Measurements from ENCODE around the gene GLRX.

GRCh38 chr5:95832664-95833063 is 10.1 kb upstream of the GLRX start:
- no peak for TF ChIP-seq ZBTB43 (CRISPR knock-in tag; conservative IDR thresholded peaks at IDR 0.05)
- TF ChIP-seq RNF219 (CRISPR knock-in tag; IDR thresholded peaks at IDR 0.05), result no peak
- TF ChIP-seq ATF2 (CRISPR knock-in tag; IDR thresholded peaks at IDR 0.05), result no peak
- TF ChIP-seq ELK4 (CRISPR knock-in tag; IDR thresholded peaks at IDR 0.05; ENCODE audit: borderline replicate concordance), result no peak
- TF ChIP-seq ZNF644 (CRISPR knock-in tag; IDR thresholded peaks at IDR 0.05; ENCODE audit: low read depth), result no peak
- no peak for TF ChIP-seq MXI1 (IDR thresholded peaks at IDR 0.05; ENCODE audit: borderline replicate concordance, low read depth, low read length)
- TF ChIP-seq XBP1 (CRISPR knock-in tag; IDR thresholded peaks at IDR 0.05), result no peak
- no peak for TF ChIP-seq ZNF672 (CRISPR knock-in tag; IDR thresholded peaks at IDR 0.05)
- TF ChIP-seq CEBPG (CRISPR knock-in tag; IDR thresholded peaks at IDR 0.05), result no peak

Measured in HepG2 (cell line).